ENCODE data around the gene APOM. TPM values are rescaled to one million over a fixed set of nuclear protein-coding genes. Genes with fewer than 3 reads are reported as not detected.

APOM gene
- total RNA-seq, 1 experiment from 2014 or later, result 5.0 TPM

- intact Hi-C loops (cut with micrococcal nuclease), result no loop called here
- no TSS peak for BruUV-seq (replicated peaks)
- Mint-ChIP-seq H3K4me1 (ENCODE audit: insufficient read depth, unreplicated experiment) (no peaks in the 10 kb centered on the region), H3K4me3 (ENCODE audit: unreplicated experiment) (no peak overlapping the region), H3K27ac (ENCODE audit: low read depth, unreplicated experiment) (no peak overlapping the region), H3K27me3 (ENCODE audit: insufficient read depth, unreplicated experiment) (no peaks in the 10 kb centered on the region), H3K9me3 (ENCODE audit: unreplicated experiment) (no peaks in the 10 kb centered on the region), H3K36me3 (ENCODE audit: insufficient read depth, unreplicated experiment) (no peaks in the 10 kb centered on the region)
- ChIA-PET POLR2A (interaction anchor here (0.6 to 1.2 kb wide), 2 partner anchors 11 to 119 kb away, joined by 3 read pairs; no protein-coding TSS in a partner anchor), CTCF (interaction anchor here (0.9 kb wide), 1 partner anchor 12 kb away, joined by 5 read pairs; no protein-coding TSS in a partner anchor)
- TF ChIP-seq CTCF (IDR thresholded peaks at IDR 0.05; ENCODE audit: unreplicated experiment), result no peak
- no peak for DNase-seq (ENCODE audit: unreplicated experiment)
Measured at GRCh38 chr6:31610968-31611367, 44.7 kb upstream of the APOM start.

GRCh38 chr6:31614075-31614619 is 41.5 kb upstream of the APOM start:
- intact Hi-C loops (cut with micrococcal nuclease), result no loop called here
- no peak overlapping the region for H3K27ac Mint-ChIP-seq (ENCODE audit: low read depth, unreplicated experiment)
- no peak for TF ChIP-seq CTCF (IDR thresholded peaks at IDR 0.05; ENCODE audit: unreplicated experiment)
- no TSS peak for BruUV-seq (replicated peaks)
- DNase-seq (ENCODE audit: unreplicated experiment), result no peak
- no peaks in the 10 kb centered on the region for H3K4me1 Mint-ChIP-seq (ENCODE audit: insufficient read depth, unreplicated experiment)
- H3K4me3 Mint-ChIP-seq (ENCODE audit: unreplicated experiment), result no peak overlapping the region
- H3K27me3 Mint-ChIP-seq (ENCODE audit: insufficient read depth, unreplicated experiment), result no peaks in the 10 kb centered on the region
- ChIA-PET POLR2A (interaction anchor here (1.1 kb wide), 1 partner anchor 38 kb away, joined by 3 read pairs; the partner anchor contains the start of gene BAG6), CTCF (interaction anchor here (0.6 kb wide), 1 partner anchor 275 kb away, joined by 3 read pairs; no protein-coding TSS in a partner anchor)
- H3K36me3 Mint-ChIP-seq (ENCODE audit: insufficient read depth, unreplicated experiment), result no peaks in the 10 kb centered on the region
- H3K9me3 Mint-ChIP-seq (ENCODE audit: unreplicated experiment), result no peaks in the 10 kb centered on the region

GRCh38 chr6:31614684-31615578 is 40.8 kb upstream of the APOM start, which contains the start of gene AIF1:
TSS of gene AIF1 (plus strand) at chr6:31615234. CDS start at chr6:31615330, 96 bp downstream.
- CTCF ChIA-PET, result interaction anchor here (1.4 kb wide), 1 partner anchor 16 kb away, joined by 6 read pairs; no protein-coding TSS in a partner anchor
- intact Hi-C loops (cut with micrococcal nuclease), result no loop called here
- Mint-ChIP-seq H3K36me3 (ENCODE audit: insufficient read depth, unreplicated experiment) (no peaks in the 10 kb centered on the region), H3K27ac (ENCODE audit: low read depth, unreplicated experiment) (no peak within 1 kb of the TSS), H3K27me3 (ENCODE audit: insufficient read depth, unreplicated experiment) (no peaks in the 10 kb centered on the region), H3K4me3 (ENCODE audit: unreplicated experiment) (no peak within 1 kb of the TSS), H3K9me3 (ENCODE audit: unreplicated experiment) (no peaks in the 10 kb centered on the region), H3K4me1 (ENCODE audit: insufficient read depth, unreplicated experiment) (no peaks in the 10 kb centered on the region)
- no TSS peak for BruUV-seq (replicated peaks)
- DNase-seq (ENCODE audit: unreplicated experiment), result no peak
- POLR2A ChIA-PET, result interaction anchor here (0.6 to 1.1 kb wide), 3 partner anchors 37 to 494 kb away, joined by 3 to 4 read pairs (median 3); partner anchors contain the start of genes APOM and BAG6
- TF ChIP-seq CTCF (IDR thresholded peaks at IDR 0.05; ENCODE audit: unreplicated experiment), result no peak

GRCh38 chr6:31615748-31616147 is 39.9 kb upstream of the APOM start:
- intact Hi-C loops (cut with micrococcal nuclease), result no loop called here
- ChIA-PET POLR2A (interaction anchor here (0.7 kb wide), 1 partner anchor 495 kb away, joined by 3 read pairs; no protein-coding TSS in a partner anchor), CTCF (interaction anchor here (1.4 kb wide), 1 partner anchor 17 kb away, joined by 6 read pairs; no protein-coding TSS in a partner anchor)
- H3K27me3 Mint-ChIP-seq (ENCODE audit: insufficient read depth, unreplicated experiment), result no peaks in the 10 kb centered on the region
- H3K27ac Mint-ChIP-seq (ENCODE audit: low read depth, unreplicated experiment), result no peak overlapping the region
- no peak for DNase-seq (ENCODE audit: unreplicated experiment)
- H3K9me3 Mint-ChIP-seq (ENCODE audit: unreplicated experiment), result no peaks in the 10 kb centered on the region
- H3K4me1 Mint-ChIP-seq (ENCODE audit: insufficient read depth, unreplicated experiment), result no peaks in the 10 kb centered on the region
- H3K4me3 Mint-ChIP-seq (ENCODE audit: unreplicated experiment), result no peak overlapping the region
- no TSS peak for BruUV-seq (replicated peaks)
- no peaks in the 10 kb centered on the region for H3K36me3 Mint-ChIP-seq (ENCODE audit: insufficient read depth, unreplicated experiment)
- no peak for TF ChIP-seq CTCF (IDR thresholded peaks at IDR 0.05; ENCODE audit: unreplicated experiment)
